HCT116 (cell line): ENCODE data around the gene ARHGAP18. TPM values are rescaled to one million over a fixed set of nuclear protein-coding genes. Genes with fewer than 3 reads are reported as not detected.

Experiments
- ATAC-seq: fragments of 200-7000 bp; cut with Tn5 transposase; 2 replicates; pipeline ENCODE4 v1.9.1; 2020; ENCODE audit warnings: mild to moderate bottlenecking, moderate library complexity
- BruUV-seq: library from RNA; stranded (reverse); fragments of 400-500 nt; replicated peaks from 2 replicates; lab custom pipeline; 2021; lab: Mats Ljungman, UMichigan
- CTCF ChIA-PET: fragments of 300-600 bp; sonication (Branson Sonifier 250); formaldehyde crosslinking; loops from one replicate; lab custom pipeline; 2021; ENCODE audit warnings: antibody characterized with exemption; lab: Charles Lee
- POLR2A ChIA-PET: fragments of 300-600, 350-600 bp; sonication (Branson Sonifier 250); formaldehyde crosslinking; loops from one replicate; lab custom pipeline; 2021; ENCODE audit warnings: antibody characterized with exemption; lab: Charles Lee
- RAD21 ChIA-PET, 2 experiments: fragments of 300-600 bp; sonication (Branson Sonifier 250); formaldehyde crosslinking; loops; one replicate each; lab custom pipeline; 2023; ENCODE audit warnings: low total read pairs in 2 of 2; ENCODE audit not compliant: uncharacterized antibody in 2 of 2, unreplicated experiment in 2 of 2, low non-redundant PET in 1 of 2; lab: Charles Lee
- DNase-seq: peaks from one replicate; pipeline ENCODE4 v3.0.0-alpha.2; 2010; ENCODE audit warnings: low read depth, low spot score
- H2AFZ ChIP-seq: fragments of 200-600 bp; shearing (Covaris generic), sonication (generic); 2 replicates; pipeline ENCODE4 v1.6.1; 2017; ENCODE audit warnings: low read depth, mixed run types, mixed read lengths, antibody characterized with exemption, low read length; ENCODE audit not compliant: poor library complexity, severe bottlenecking
- H3K27ac ChIP-seq: 2 replicates; pipeline ENCODE4 v1.5.1; 2012; ENCODE audit warnings: low read depth, low read length
- H3K27me3 ChIP-seq: fragments of 200-600 bp; sonication (generic); 2 replicates; pipeline ENCODE4 v1.6.1; 2016; ENCODE audit warnings: mixed run types, low read length, mixed read lengths; ENCODE audit not compliant: insufficient read depth
- H3K36me3 ChIP-seq, 2 experiments: fragments of 200-500 bp in 1 of 2; fragments of 200-600 bp in 1 of 2; sonication (Bioruptor generic) in 1 of 2; sonication (generic) in 1 of 2; 2 replicates each; pipeline versions ENCODE4 v1.5.1 to v1.6.1; 2014 to 2016; ENCODE audit warnings: low read length in 2 of 2, inconsistent platforms in 1 of 2, mixed read lengths in 1 of 2, mixed run types in 1 of 2; ENCODE audit not compliant: insufficient read depth in 2 of 2, control insufficient read depth in 1 of 2
- H3K4me1 ChIP-seq, 2 experiments: fragments of 200-600 bp in 1 of 2; sonication (generic) in 1 of 2; 2 replicates each; pipeline versions ENCODE4 v1.5.1 to v1.6.1; 2012 to 2017; ENCODE audit warnings: low read length in 2 of 2, inconsistent platforms in 1 of 2, mild to moderate bottlenecking in 1 of 2, mixed read lengths in 1 of 2, mixed run types in 1 of 2, moderate library complexity in 1 of 2; ENCODE audit not compliant: insufficient read depth in 2 of 2, control insufficient read depth in 1 of 2
- H3K4me2 ChIP-seq: fragments of 200-600 bp; sonication (generic); 2 replicates; pipeline ENCODE4 v1.6.1; 2017; ENCODE audit warnings: mixed run types, low read length, mixed read lengths
- H3K4me3 ChIP-seq, 2 experiments: fragments of 200-600 bp in 1 of 2; sonication (generic) in 1 of 2; replicated peaks in 1 of 2; 2 replicates each; pipeline ENCODE4 v1.5.1; 2011 to 2016; ENCODE audit warnings: low read length in 2 of 2, control low read depth in 1 of 2, low read depth in 1 of 2, mild to moderate bottlenecking in 1 of 2, mixed read lengths in 1 of 2, mixed run types in 1 of 2
- H3K79me2 ChIP-seq: fragments of 200-600 bp; sonication (generic); 2 replicates; pipeline ENCODE4 v1.6.1; 2017; ENCODE audit warnings: mild to moderate bottlenecking, mixed run types, low read length, moderate library complexity, mixed read lengths; ENCODE audit not compliant: insufficient read depth
- H3K9ac ChIP-seq: fragments of 200-600 bp; sonication (generic); 2 replicates; pipeline ENCODE4 v1.6.1; 2016; ENCODE audit warnings: low read length, mixed read lengths
- H3K9me2 ChIP-seq: fragments of 200-600 bp; sonication (generic), shearing (Covaris generic); 2 replicates; pipeline ENCODE4 v1.6.1; 2017; ENCODE audit warnings: mixed run types, mild to moderate bottlenecking, moderate library complexity; ENCODE audit not compliant: insufficient read depth
- H3K9me3 ChIP-seq, 2 experiments: fragments of 200-500 bp in 1 of 2; fragments of 200-600 bp in 1 of 2; sonication (Bioruptor generic) in 1 of 2; sonication (generic) in 1 of 2; 2 replicates each; pipeline ENCODE4 v1.6.1; 2014 to 2017; ENCODE audit warnings: low read length in 2 of 2, mixed read lengths in 2 of 2, inconsistent platforms in 1 of 2, low read depth in 1 of 2, mild to moderate bottlenecking in 1 of 2, mixed run types in 1 of 2, moderate library complexity in 1 of 2; ENCODE audit not compliant: control insufficient read depth in 1 of 2, insufficient read depth in 1 of 2
- H4K20me1 ChIP-seq: fragments of 200-600 bp; sonication (generic), shearing (Covaris generic); 2 replicates; pipeline ENCODE4 v1.6.1; 2017; ENCODE audit warnings: mixed run types, mild to moderate bottlenecking, moderate library complexity; ENCODE audit not compliant: insufficient read depth
- CEBPB ChIP-seq: IDR thresholded peaks from 2 replicates; pipeline ENCODE4 v1.6.1; 2012; ENCODE audit warnings: low read depth
- ELF1 ChIP-seq: IDR thresholded peaks from 2 replicates; pipeline ENCODE4 v1.6.1; 2012; ENCODE audit warnings: low read depth, borderline replicate concordance
- EZH2 ChIP-seq: fragments of 200-600 bp; sonication (generic); IDR thresholded peaks from 2 replicates; pipeline ENCODE4 v1.6.1; 2017; ENCODE audit warnings: antibody characterized with exemption, mixed run types
- EZH2phosphoT487 ChIP-seq: fragments of 200-600 bp; IDR thresholded peaks from 2 replicates; pipeline ENCODE4 v1.6.1; 2018; ENCODE audit warnings: antibody characterized with exemption, borderline replicate concordance
- FOSL1 ChIP-seq: IDR thresholded peaks from 2 replicates; pipeline ENCODE4 v1.6.1; 2012; ENCODE audit warnings: low read depth
- POLR2A ChIP-seq: IDR thresholded peaks from 2 replicates; pipeline ENCODE4 v1.7.0; 2011; ENCODE audit warnings: borderline replicate concordance; ENCODE audit not compliant: insufficient read depth, insufficient read length; ENCODE audit errors: extremely low read depth
- POLR2AphosphoS5 ChIP-seq: IDR thresholded peaks from 2 replicates; pipeline ENCODE4 v1.6.1; 2011; ENCODE audit warnings: mild to moderate bottlenecking, low read depth, low read length, moderate library complexity
- RAD21 ChIP-seq: IDR thresholded peaks from 2 replicates; pipeline ENCODE4 v1.6.1; 2012; ENCODE audit warnings: low read depth, mild to moderate bottlenecking
- SIN3A ChIP-seq: IDR thresholded peaks from 2 replicates; pipeline ENCODE4 v1.6.1; 2012; ENCODE audit warnings: low read depth
- SP1 ChIP-seq: IDR thresholded peaks from 2 replicates; pipeline ENCODE4 v1.6.1; 2012; ENCODE audit warnings: low read depth
- SRF ChIP-seq: IDR thresholded peaks from 2 replicates; pipeline ENCODE4 v1.6.1; 2012; ENCODE audit warnings: low read depth
- TCF7L2 ChIP-seq: IDR thresholded peaks from 2 replicates; pipeline ENCODE4 v1.7.0; 2011; ENCODE audit warnings: borderline replicate concordance, inconsistent platforms; ENCODE audit not compliant: insufficient read depth, insufficient read length; ENCODE audit errors: extremely low read depth
- ZFX ChIP-seq: fragments of 450-650 bp; IDR thresholded peaks from 2 replicates; pipeline ENCODE4 v1.6.1; 2017
- ZNF274 ChIP-seq: fragments of 200-500 bp; sonication (Bioruptor generic); IDR thresholded peaks from 2 replicates; pipeline ENCODE4 v1.6.1; 2014; ENCODE audit warnings: mild to moderate bottlenecking, low read depth, low read length, inconsistent platforms
- intact Hi-C: fragments of 100-400 bp; cut with micrococcal nuclease; formaldehyde crosslinking; loops from 2 replicates; pipeline ENCODE4 v1.10.0; 2022
- total RNA-seq: library from RNA; stranded (reverse); gene quantifications from one replicate; pipeline ENCODE4 v1.2.1, GENCODE V29; 2021; ENCODE audit not compliant: unreplicated experiment
- TF ChIP-seq, protein P1 (sequence below): IDR thresholded peaks from 2 replicates; pipeline ENCODE4 v1.6.1; 2012
- TF ChIP-seq, protein P2 (sequence below): IDR thresholded peaks from 2 replicates; pipeline ENCODE4 v1.6.1; 2011; ENCODE audit warnings: mild to moderate bottlenecking, low read length, moderate library complexity; ENCODE audit not compliant: insufficient replicate concordance; ENCODE audit errors: extremely low read depth
- TF ChIP-seq, protein P3 (sequence below): IDR thresholded peaks from 2 replicates; pipeline ENCODE4 v1.6.1; 2012; ENCODE audit warnings: low read depth
- TF ChIP-seq, protein P4 (sequence below): IDR thresholded peaks from 2 replicates; pipeline ENCODE4 v1.6.1; 2012
- TF ChIP-seq, protein P5 (sequence below), 3 experiments: fragments of 200-600 bp in 1 of 3; sonication (generic) in 1 of 3; IDR thresholded peaks in 2 of 3; conservative IDR thresholded peaks in 1 of 3; 2 replicates each; pipeline ENCODE4 v1.5.1; 2012 to 2017; ENCODE audit warnings: low read depth in 2 of 3, low read length in 2 of 3, antibody characterized with exemption in 1 of 3, borderline replicate concordance in 1 of 3, control low read depth in 1 of 3, mild to moderate bottlenecking in 1 of 3, mixed read lengths in 1 of 3, mixed run types in 1 of 3, moderate library complexity in 1 of 3; ENCODE audit not compliant: insufficient read depth in 1 of 3

Gene ARHGAP18
- total RNA-seq, 1 experiment from 2014 or later, result 70.3 TPM

DNA sequence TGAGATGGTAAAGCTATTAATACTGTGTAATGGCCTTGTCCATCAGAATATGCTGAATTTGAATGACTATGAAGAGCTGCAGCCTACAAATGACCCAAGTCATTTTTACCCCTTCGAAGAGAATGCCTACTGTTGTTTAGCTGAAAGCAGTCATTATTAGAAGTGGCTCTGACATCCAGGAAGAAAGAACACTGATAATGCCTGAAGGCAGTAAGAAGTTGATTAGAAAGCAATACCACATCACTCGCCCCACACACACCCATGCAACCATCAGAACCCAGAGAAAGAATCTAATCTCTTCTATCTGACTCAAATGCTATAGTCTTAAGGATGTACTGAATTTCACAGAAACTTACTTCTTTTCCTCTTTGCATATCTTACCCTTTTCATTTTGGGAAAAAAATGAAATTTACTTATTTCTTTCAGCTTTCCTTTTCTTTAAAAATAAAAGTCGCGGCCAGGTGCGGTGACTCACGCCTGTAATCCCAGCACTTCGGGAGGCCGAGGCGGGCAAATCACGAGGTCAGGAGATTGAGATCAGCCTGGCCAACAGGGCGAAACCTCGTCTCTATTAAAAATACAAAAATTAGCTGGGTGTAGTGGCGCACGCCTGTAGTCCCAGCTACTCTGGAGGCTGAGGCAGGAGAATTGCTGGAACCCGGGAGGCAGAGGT lies 61.0 kb downstream of the ARHGAP18 start:
- H4K20me1 ChIP-seq, result no peaks in the 10 kb centered on the region
- H3K9me3 ChIP-seq, result no peaks in the 10 kb centered on the region
- H3K79me2 ChIP-seq, result peaks cover 76% of the 10 kb centered on the region
- H3K4me2 ChIP-seq, result peak overlapping the region; percentile 71
- ChIA-PET POLR2A (interaction anchor here (0.7 to 2.6 kb wide), 4 partner anchors 25 to 50 kb away, joined by 3 to 9 read pairs (median 5); no protein-coding TSS in a partner anchor), RAD21 (no interaction called here), CTCF (interaction anchor here (0.8 kb wide), 2 partner anchors 26 to 51 kb away, joined by 3 read pairs; no protein-coding TSS in a partner anchor)
- peak overlapping the region; percentile 15 to 29; a peak in 3 of 4 replicates for H3K4me3 ChIP-seq
- no peak overlapping the region for H2AFZ ChIP-seq
- no peaks in the 10 kb centered on the region for H3K27me3 ChIP-seq
- no peaks in the 10 kb centered on the region for H3K36me3 ChIP-seq
- BruUV-seq, result TSS peak; percentile 47
- ATAC-seq, result peak; percentile 63
- peak overlapping the region; percentile 99 for H3K27ac ChIP-seq
- H3K9me2 ChIP-seq, result no peaks in the 10 kb centered on the region
- H3K9ac ChIP-seq, result peak overlapping the region; percentile 64
- peak; percentile 55 for DNase-seq
- intact Hi-C loops, result loop anchor here (5.0 kb wide), 2 partner anchors 98 to 152 kb away; no protein-coding TSS in a partner anchor
- peaks cover 96 to 100% of the 10 kb centered on the region in 2 experiments for H3K4me1 ChIP-seq
- TF ChIP-seq FOSL1 (peak; percentile 75), EZH2phosphoT487 (no peak), TCF7L2 (no peak), SRF (no peak), POLR2AphosphoS5 (peak; percentile 38; the same call in 1 of the 2 replicates), RAD21 (peak; percentile 11; the same call in 1 of the 2 replicates), ELF1 (no peak), ZFX (no peak), SP1 (peak; percentile 72), ZNF274 (no peak), SIN3A (no peak), CEBPB (no peak), POLR2A (no peak), EZH2 (no peak)
- TF ChIP-seq, protein P1, sequence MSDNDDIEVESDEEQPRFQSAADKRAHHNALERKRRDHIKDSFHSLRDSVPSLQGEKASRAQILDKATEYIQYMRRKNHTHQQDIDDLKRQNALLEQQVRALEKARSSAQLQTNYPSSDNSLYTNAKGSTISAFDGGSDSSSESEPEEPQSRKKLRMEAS, result peak; percentile 75
- TF ChIP-seq, protein P2, sequence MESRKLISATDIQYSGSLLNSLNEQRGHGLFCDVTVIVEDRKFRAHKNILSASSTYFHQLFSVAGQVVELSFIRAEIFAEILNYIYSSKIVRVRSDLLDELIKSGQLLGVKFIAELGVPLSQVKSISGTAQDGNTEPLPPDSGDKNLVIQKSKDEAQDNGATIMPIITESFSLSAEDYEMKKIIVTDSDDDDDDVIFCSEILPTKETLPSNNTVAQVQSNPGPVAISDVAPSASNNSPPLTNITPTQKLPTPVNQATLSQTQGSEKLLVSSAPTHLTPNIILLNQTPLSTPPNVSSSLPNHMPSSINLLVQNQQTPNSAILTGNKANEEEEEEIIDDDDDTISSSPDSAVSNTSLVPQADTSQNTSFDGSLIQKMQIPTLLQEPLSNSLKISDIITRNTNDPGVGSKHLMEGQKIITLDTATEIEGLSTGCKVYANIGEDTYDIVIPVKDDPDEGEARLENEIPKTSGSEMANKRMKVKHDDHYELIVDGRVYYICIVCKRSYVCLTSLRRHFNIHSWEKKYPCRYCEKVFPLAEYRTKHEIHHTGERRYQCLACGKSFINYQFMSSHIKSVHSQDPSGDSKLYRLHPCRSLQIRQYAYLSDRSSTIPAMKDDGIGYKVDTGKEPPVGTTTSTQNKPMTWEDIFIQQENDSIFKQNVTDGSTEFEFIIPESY, result no peak
- TF ChIP-seq, protein P3, sequence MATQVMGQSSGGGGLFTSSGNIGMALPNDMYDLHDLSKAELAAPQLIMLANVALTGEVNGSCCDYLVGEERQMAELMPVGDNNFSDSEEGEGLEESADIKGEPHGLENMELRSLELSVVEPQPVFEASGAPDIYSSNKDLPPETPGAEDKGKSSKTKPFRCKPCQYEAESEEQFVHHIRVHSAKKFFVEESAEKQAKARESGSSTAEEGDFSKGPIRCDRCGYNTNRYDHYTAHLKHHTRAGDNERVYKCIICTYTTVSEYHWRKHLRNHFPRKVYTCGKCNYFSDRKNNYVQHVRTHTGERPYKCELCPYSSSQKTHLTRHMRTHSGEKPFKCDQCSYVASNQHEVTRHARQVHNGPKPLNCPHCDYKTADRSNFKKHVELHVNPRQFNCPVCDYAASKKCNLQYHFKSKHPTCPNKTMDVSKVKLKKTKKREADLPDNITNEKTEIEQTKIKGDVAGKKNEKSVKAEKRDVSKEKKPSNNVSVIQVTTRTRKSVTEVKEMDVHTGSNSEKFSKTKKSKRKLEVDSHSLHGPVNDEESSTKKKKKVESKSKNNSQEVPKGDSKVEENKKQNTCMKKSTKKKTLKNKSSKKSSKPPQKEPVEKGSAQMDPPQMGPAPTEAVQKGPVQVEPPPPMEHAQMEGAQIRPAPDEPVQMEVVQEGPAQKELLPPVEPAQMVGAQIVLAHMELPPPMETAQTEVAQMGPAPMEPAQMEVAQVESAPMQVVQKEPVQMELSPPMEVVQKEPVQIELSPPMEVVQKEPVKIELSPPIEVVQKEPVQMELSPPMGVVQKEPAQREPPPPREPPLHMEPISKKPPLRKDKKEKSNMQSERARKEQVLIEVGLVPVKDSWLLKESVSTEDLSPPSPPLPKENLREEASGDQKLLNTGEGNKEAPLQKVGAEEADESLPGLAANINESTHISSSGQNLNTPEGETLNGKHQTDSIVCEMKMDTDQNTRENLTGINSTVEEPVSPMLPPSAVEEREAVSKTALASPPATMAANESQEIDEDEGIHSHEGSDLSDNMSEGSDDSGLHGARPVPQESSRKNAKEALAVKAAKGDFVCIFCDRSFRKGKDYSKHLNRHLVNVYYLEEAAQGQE, result no peak
- TF ChIP-seq, protein P4, sequence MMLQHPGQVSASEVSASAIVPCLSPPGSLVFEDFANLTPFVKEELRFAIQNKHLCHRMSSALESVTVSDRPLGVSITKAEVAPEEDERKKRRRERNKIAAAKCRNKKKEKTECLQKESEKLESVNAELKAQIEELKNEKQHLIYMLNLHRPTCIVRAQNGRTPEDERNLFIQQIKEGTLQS, result no peak
- TF ChIP-seq, protein P5, sequence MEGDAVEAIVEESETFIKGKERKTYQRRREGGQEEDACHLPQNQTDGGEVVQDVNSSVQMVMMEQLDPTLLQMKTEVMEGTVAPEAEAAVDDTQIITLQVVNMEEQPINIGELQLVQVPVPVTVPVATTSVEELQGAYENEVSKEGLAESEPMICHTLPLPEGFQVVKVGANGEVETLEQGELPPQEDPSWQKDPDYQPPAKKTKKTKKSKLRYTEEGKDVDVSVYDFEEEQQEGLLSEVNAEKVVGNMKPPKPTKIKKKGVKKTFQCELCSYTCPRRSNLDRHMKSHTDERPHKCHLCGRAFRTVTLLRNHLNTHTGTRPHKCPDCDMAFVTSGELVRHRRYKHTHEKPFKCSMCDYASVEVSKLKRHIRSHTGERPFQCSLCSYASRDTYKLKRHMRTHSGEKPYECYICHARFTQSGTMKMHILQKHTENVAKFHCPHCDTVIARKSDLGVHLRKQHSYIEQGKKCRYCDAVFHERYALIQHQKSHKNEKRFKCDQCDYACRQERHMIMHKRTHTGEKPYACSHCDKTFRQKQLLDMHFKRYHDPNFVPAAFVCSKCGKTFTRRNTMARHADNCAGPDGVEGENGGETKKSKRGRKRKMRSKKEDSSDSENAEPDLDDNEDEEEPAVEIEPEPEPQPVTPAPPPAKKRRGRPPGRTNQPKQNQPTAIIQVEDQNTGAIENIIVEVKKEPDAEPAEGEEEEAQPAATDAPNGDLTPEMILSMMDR (IDR thresholded peaks at IDR 0.05 in 2 of 3, conservative IDR thresholded peaks at IDR 0.05 in 1 of 3; ENCODE audit: borderline replicate concordance in 1 of 3, insufficient read depth in 1 of 3, low read depth in 2 of 3, low read length in 2 of 3), result no peak
